NCI-H748 treated with DMSO at 0.1 percent for 48 hours (cell line): ENCODE results near the gene FIBIN.
"Not testable (repeated sequence)": the region's sequence is repeated elsewhere in the genome, so short reads cannot be mapped to it uniquely, and the experiment has no call there.

Experiments used
- DNase-seq: peaks from one replicate; lab custom pipeline; 2025; lab: John Stamatoyannopoulos, UW

The FIBIN gene

DNA sequence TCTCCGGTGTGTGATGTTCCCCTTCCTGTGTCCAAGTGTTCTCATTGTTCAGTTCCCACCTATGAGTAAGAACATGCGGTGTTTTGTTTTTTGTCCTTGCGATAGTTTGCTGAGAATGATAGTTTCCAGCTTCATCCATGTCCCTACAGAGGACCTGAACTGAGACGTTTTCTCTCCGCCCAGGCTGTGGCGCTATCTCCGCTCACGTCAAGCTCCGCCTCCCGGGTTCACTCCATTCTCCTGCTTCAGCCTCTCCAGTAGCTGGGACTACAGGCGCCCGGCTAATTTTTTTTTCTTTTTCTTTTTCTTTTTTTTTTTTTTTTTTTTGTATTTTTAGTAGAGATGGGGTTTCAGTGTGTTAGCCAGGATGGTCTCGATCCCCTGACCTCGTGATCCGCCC is 16.7 kb upstream of the FIBIN start:
- DNase-seq, result not testable (repeated sequence)

DNA sequence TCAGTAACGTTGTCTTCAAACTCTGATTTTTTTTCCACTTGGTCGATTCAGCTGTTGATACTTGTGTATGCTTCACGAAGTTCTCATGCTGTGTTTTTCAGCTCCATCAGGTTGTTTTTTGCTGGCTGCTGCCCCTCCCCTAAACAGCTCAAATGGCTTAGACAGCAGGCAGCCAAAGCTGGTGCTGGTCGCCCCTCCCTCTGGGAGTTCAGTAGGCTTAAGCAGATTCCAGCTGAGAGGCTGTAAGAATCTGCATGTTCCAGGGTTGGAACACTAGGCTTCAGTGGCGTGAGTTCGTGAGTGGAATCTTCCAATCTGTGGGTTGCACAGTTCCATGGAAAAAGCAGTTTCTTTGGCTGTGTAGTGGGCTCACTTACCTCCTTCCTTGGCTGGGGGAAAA is 10.3 kb upstream of the FIBIN start:
- DNase-seq, result peak; percentile 66

DNA sequence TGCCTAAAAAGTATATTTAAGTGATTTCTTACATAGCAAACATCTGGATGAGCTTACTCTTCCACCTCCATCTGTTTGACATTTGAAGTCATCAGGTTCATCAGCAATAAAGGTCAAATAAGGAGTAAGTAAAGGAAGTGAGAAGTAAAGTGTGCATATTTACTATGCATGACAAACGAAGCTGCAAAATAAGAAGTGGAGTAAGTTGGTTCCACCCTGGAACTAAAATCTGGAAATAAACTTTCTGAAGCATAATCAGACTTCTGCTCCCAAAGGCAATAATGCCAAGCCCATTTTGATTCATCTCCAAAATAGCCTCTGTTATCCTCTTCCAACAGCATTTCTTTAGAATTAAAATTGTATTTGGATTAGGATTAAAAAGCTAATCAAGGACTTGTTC is 8.4 kb upstream of the FIBIN start:
- no peak for DNase-seq

DNA sequence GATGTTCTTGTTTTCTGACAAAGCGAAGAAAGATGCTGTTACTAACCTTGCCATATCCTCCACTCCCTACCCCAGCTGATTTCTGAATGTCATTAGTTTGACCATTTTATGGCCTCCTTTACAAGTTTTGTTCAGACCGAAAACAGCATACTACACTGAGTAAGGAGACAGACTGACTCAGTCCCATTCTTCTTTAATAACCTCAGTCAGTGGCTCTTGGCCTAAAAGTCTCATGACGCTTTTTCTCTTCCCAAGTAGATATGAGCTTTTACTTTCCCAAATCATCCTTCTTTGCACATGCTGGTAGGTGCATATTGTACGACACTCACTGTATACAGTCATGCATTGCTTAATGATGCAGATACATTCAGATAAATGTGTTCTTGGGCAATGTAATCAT is 8.0 kb upstream of the FIBIN start:
- no peak for DNase-seq

DNA sequence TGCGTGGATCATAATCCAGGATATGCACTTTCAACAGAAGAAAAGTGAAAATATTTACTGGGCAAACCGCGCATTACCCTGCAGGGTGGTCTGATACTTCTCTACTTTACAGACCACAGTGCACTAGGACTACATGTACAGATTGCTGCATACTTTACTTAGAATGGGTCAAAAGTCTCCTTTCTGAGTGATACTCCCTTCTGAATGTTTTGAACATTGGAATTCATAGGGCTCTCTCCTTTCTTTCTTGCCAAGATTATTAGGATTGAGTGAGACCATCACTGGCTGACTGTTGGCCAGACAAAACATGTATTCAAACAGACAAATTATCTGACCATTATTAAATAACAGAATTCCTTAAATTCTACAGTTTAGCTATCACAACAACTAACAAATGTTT is 6.6 kb upstream of the FIBIN start:
- no peak for DNase-seq

DNA sequence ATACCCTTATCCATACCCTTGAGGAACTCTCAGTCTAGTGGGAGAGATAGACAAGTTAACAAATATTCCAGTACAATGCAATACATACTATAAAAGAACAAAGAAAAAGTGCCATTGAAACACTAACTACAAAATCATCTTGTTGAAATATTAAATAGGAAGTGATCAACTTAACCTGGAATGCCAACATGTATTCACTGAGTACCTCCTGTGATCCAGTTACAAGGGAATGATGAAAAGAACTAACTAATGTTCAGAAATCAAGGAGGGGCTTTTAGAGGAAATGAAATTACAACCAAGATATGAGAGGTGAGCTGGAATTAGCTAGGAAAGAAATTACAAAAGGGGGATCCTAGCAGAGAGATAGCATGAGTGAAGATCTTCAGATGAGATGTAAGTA is 6.2 kb upstream of the FIBIN start:
- no peak for DNase-seq

DNA sequence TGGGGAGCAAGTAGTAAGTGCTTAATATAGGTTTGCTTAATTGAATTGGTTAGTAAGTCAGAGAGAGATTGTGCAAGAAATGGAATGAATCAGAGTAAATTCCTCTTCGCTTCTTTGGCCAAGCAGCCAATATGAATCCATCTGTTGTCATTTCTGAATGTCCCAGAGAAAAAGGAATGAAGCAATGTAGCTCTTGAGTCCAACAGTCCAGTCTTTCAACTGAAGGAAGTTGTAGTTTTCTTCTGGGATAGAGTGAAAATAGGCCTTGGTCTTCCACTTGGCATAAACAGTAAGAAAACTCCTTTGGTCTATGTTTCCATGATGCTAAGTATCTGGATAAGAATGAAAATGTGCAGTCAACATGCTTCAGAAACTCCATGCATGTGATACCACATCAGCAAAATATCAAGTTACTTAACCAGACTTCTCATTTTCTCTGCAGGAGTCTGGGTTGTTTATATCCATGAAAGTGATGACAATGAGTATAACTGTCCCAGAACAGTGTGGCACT is 1.8 kb upstream of the FIBIN start:
- DNase-seq, result no peak

DNA sequence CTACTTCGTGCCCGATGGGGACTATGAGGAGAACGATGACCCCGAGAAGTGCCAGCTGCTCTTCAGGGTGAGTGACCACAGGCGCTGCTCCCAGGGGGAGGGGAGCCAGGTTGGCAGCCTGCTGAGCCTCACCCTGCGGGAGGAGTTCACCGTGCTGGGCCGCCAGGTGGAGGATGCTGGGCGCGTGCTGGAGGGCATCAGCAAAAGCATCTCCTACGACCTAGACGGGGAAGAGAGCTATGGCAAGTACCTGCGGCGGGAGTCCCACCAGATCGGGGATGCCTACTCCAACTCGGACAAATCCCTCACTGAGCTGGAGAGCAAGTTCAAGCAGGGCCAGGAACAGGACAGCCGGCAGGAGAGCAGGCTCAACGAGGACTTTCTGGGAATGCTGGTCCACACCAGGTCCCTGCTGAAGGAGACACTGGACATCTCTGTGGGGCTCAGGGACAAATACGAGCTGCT is 751 bp downstream of the FIBIN start:
- no peak for DNase-seq

DNA sequence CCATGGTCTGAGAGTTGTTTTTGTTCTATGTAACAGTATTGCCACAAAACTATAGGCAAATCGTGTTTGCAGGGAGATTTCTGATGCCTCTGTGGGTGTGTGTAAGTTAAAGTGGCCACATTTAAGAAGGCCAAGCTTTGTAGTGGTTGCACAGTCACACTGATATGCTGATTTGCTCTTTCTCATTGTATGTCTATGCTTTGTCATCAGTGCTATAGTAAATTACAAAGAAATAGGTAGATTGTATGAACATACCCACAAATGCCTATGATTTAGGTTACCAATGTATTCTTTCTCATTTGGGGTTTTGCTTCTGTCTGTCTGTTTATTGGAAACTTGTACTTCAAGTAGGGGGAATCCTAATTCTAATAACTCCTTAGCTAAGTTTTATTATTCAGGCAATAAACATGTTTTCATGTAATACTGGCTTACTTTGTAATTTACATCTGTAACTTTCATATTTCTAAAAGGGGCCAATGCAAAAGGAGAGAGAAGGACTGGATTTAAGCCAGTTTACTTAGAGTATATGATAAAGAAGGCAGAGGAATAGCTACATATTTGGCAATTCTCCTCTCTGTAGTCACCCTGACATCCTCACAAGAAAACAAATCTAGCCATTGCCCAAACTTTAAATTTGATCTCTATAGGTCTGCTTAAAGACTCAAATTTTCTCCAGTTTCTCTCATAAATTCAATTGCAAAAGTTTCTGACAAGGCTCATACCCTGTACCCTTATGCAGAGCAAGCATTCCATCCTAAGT is 2.0 kb downstream of the FIBIN start:
- DNase-seq, result no peak

DNA sequence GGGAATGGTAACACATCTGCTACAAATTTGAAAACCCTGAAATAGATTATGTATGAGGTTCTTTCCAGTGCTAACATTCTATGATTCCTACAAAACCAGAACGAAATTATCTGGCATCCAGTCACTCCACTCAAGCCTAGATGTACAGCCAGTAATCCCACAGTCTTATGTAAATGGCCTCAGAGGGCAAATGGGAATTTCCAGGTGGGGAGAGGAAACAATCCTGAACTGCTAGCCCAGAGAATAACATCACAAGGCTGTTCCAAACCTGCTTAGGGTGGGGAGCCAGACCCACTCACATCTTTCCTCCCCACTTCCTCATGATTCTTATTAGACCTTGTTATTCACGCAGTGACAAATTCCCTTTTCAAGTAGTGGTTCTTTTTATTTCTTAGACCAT is 3.5 kb downstream of the FIBIN start:
- no peak for DNase-seq

DNA sequence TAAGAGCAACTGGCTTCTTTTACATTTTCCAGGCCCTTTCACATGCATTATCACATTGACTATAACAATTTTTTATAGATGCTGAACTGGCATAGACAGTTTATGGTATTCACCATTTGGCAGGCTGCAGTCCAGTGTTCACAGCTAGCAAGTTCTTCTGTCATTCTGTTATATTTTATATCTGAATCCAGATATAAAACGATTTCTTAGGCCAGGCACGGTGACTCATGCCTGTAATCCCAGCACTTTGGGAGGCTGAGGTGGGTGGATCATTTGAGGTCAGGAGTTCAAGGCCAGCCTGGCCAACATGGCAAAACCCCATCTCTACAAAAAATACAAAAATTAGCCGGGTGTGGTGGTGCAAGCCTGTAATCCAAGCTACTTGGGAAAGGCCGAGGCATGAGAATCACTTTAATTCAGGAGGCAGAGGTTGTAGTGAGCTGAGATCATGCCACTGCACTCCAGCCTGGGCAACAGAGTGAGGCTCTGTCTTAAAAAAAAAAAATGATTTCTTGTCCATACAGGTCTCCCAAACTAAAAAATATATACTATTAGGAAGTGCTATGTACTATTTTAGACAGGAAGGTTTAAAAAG is 7.3 kb downstream of the FIBIN start:
- DNase-seq, result not testable (repeated sequence)

DNA sequence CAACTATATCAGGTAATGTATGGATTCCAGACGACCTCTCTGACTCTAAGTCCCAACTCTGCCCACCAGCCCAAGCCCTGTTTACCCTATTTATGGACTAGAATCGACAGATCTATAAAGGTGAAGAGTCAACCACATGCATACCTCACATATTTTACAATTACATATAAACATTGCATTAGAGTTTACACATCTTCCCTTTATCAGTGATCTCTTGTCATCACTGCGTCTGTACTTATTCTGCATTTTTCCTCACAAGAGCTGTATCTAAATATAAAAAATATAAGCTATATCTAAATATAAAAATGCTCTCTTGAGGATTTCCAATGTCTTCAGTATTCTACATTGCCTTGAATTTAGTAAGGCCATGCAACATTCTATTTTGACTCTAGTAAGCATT is 8.5 kb downstream of the FIBIN start:
- DNase-seq, result no peak

DNA sequence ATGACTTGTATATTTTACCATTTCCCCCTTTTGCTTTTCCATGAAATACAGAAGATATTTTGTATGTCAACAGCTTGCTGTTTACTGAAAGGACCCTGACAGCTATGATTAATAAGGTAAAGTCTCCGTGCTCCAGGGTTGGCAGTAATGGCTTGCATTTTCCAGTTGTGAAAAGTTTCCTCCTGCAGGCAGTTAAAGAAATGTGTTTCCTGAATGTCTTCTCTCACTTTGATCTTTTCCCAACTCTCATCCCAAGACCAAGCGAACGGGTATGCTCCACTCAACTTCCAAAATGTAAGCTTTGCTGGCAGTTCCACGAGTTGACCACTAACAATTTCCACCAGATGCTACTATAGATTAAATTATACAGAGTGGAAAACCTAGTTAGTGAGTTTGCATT is 8.9 kb downstream of the FIBIN start:
- DNase-seq, result no peak

DNA sequence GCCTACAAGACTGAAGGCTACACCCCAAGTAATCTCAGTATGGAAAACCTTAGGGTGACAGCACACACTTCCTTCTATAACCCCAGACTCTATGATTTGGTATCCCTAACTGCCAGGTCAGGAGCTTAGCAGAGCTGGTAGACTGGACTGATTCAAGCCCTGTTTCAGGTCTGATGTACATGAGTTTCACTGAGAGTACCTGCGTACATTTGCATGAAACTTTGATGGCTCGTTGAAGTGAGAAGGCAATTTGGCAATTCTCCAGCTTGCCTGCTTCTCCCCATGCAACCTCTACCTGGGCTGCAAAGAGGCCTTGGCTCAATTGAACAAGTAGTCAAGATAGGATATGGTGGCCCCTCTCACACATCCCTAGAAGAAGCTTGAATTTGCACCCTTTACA is 10.2 kb downstream of the FIBIN start:
- DNase-seq, result no peak

DNA sequence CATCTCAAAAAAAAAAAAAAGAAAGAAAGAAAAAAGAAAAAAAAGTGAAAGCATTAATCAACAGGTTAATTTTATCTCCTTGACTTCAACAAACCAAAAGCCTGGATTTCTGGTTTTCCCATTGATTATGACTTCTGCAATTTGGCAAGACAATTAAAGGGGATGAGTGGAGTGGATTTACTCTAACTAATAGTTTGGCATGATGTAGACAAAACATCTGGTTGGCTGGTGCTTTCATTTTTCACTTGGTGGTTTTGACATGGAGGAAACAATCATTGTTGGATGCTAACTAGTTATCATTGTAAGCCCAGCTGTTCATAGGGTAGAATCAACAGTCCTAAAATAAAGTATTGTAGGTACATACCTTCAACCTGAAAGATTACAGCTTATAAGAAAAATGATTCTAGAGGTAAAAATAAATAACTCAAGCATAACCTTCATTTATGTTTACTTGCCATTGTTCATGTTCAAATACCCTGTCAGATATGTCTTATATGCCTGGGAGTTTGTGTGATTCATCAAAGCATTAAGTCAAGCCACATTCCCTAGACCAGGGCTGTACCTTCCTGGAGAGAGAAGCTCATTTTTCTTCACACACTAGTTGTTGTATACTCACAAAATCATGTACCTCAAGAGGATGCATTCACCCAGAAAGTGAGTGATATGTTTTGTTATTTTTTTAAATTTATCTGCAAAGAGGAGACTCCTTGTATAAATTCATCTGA is 15.1 kb downstream of the FIBIN start:
- DNase-seq, result no peak

DNA sequence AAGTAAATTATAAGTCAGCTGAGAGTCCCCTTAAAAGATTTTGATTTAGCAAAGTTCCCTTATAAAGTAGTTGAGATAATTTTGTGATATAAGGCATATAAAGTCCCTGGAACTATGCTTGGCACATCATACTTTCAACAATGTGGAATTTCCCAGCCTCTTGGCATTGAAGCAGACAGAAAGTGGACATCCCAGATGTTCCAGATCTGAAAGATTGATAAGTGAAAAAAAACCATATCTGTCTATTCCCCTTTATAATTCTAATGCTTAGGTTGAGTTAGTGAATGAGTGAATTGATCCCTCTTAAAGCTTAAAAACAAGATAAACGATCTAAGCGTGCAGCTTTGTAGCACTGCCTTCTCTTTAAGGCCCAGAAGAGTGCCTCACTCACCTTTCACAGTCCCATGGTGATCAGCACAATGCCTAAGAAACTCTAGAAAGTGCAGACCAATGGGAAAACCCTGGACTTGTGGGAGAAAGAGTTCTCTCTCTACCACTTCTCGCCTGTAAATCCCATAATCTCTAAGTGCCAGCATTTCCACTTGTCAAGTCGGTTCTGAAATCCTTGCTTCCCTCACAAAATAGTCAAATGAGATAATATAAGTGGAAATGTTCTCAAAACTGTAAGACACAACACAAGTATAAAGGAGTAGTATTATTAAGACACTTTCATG is 17.8 kb downstream of the FIBIN start:
- DNase-seq, result no peak

DNA sequence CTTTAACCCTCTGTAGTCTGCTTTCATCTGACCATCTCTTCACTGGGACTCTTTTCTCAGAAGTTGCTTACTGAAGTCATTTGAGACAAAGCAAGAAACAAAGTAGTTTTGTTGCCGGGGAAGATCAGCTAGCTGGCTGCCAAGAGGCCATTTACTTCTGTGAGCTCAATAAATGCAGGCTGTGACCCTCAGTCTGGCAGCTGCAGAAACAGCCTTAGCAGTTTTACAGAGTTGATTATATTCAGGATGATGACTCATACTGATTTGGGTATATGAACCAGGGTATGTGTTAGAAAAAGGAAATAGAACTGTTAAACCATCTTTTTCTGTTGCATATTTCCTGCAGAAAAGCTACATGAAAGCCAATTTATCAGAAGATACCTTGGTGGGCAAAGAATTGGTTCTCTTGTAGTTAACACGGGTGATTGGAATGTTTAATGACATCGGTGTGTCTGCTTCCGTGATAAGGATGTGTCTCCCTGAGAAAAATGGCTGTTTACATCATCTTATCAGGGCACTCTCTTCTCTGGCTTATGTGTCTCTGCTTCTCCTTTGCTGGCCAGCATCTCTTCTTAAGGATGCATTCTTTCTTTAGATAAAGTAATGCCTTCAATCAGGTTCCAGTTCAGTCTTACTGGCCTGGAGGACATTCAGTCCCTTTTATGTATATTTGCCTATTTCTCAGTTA is 18.5 kb downstream of the FIBIN start:
- DNase-seq, result no peak

DNA sequence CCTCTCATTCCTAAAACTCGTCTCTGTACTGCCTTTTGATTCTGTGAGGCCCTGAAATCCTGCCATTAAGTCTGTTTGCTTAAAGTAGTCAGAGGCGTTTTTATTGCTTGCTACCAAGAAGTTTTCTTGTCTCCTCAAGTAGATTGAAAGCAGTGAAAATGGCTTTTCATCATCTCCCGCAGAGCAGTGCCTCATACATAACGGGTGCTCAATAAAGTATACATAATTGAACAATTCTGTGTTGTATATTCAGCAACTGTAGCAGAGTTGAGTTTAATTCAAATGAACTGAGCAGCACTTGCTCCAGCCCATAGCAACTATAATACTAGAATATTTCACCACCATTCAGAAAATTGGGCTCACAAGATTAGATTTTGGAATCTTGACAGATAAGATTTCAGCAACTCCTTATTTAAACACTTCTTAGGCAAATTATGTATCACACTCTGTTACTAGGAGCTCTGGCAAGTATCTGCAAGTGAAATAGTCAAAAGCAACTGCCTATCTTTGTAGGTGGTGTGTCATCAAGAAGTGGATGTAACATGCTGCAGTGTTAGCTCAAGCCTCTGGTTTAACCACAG is 20.0 kb downstream of the FIBIN start:
- DNase-seq, result no peak

DNA sequence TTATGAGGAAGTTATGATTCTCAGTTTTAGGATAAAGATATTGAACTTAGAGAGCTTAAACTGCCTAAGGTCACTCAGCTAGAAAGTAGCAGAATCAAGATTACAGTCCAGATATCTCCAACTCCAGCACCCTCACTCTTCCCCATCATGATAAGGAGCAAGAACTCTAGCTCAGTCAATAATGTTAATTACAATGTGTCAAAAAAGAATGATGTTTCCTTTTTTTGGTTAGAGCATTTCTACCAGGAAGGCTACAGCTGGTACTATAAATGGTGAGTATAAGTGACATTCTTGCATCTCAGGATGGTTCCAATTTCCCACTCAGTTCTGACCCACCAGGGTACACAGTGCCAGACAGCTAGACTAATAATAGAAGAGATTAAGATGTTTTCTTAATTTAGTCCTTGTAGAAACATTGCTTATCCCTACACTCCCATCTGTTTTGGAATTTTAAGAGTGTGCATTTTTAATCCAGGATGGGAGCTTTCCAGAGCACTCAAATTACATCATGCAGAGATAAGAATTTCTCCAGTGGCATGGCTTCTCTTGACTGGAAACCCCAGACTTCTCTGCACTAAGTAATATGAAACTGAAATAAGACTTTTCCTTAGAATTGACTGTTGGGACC is 25.1 kb downstream of the FIBIN start:
- DNase-seq, result no peak

DNA sequence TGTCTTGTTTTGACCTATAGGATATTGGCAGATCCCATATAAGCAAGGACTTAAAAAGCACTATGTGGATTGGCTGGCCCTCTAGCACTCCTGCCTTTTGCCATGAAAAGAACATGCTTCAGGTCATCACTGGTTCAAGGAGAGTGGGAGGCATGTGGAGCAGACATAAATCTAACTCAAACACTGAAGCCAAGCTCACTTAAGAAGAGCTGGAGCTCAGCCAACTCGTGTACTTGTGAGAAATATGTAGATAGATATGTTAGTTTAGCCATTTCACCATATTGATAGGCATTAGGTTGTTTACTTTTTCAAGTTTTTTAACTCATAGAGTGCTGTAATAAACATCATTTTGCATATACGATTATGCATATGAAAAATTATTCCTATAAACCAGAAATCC is 26.8 kb downstream of the FIBIN start:
- no peak for DNase-seq

DNA sequence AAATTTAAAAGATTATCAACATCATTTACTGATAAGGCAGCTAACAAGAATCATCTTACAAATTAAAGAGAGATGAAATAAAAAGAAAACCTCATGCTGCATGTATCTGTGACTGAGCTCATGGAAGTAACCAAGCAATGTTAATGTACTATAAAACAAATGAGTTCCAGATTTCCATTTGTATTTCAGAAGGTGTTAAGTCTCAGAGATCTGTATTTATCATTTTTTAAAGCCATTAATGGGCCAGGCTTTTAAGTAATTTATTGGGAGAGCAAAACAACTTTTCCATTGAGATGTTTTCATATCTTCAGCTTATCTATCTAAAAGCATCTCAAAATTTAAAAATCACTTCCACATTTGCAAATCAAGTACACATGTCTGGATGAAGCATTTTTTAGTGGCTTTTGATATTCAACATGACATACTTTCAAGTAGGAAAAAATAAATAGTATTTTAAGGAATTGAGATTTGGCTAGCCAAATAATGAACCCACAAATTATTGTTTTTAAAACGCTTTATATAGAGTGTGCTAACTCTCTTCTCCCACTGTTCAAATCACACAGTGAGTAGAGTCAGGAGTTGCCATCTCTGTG is 28.8 kb downstream of the FIBIN start:
- no peak for DNase-seq
